Forelimb muscle (tissue), 1 donor: ENCODE measurements around the gene PCED1A. TPM values are rescaled to one million over a fixed set of nuclear protein-coding genes. Genes with fewer than 3 reads are reported as not detected.
"Not testable (repeated sequence)": the region's sequence is repeated elsewhere in the genome, so short reads cannot be mapped to it uniquely, and the experiment has no call there.

ENCODE experiments used
- DNase-seq: peaks from one replicate; pipeline ENCODE4 v3.0.0-alpha.2; 2013; ENCODE audit warnings: low read depth
- polyA plus RNA-seq: library from polyadenylated mRNA; unstranded; fragments of 120-200 nt; gene quantifications from one replicate; pipeline ENCODE4 v1.2.1, GENCODE V29; 2013; ENCODE audit not compliant: insufficient read length

Gene PCED1A
- polyA plus RNA-seq, 1 donor: 26.2 TPM

DNA sequence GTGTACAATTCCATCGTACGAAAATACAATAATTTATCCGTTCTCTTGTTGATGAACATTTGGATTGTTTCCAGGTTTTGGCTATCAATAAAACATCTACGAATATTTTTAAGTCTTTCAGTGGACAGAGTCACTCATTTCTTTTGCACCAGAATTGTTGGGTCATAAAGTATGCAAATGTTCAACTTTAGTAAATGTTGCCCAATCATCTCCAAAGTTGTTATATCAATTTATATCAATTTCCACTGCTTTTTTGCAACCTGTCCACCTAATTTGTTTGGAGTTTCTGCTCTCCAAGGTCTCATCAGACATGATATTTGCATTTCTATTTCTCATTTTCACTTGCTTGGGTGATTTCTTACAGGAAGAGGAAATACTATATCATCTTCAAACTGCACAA is 13.8 kb downstream of the PCED1A start:
- DNase-seq: no peak

- DNase-seq: no peak
These were observed 14.7 kb downstream of the PCED1A start for GRCh38 chr20:2825761-2826160.

DNA sequence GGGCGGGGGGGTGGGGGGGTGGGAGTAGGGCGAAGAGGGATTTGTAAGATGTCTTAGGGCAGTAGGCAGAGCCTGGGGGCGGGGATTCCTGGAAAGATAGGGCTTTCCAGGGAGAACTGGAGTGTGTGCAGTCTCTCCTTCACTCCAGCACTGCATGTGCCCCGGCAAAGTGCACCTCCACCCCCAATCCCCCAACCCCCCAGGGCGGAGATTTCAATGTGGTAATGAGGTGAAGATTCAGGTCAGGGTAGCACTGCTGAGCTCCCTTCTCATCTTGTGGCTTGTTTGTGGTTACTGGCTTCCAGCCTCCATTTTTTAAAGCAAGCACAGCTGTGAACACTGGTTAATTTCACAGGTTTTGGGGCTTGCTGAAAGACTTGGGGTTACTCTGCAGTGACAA is 18.4 kb downstream of the PCED1A start:
- DNase-seq: no peak

DNA sequence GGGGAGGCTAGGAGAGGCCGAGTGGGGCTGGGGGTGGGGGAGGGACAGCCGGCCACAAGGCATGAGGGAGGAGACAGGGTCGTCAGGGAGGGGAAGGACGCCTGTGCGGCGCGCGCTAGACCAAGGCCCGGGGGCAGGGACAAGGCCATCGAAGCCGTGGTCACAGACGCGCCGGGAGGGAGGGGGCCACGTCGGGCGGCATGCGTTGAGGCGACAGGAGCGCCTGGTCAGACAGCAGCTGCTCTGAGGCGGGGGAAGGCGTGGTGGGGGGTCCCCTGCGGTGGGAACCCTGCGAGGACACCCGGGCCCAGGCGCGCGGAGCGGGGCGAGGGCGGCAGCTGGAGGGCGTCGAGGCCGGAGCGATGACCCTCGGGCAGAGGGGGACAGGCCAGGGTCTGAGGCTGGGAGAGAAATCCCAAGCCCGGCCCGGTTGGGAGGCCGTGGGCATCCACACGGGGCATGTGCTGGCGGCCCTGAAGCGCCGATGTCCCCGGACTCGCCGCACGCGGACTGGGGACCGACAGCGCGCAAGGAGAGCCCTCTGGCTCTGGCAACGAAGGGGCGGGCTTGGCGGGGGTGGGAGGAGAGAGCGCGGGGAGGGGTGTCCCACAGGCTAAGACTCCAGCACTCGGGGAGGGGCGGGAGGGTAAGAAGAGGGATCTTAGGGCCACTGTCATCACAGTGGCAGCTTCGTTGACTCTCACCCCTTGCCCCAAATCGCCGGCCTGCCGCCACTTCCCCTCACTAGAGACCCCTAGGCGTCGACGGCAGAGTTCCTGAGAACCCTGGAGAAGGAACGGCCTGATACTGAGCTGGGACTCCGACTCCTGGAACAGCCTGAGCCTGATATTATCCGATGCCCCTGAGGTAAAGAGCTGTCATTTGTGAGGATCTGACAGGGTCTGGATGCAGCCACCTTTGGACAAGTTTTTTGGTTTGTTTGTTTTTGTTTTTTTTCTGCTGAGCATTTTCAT is 19.3 kb downstream of the PCED1A start:
- no peak for DNase-seq

- DNase-seq: no peak
These were observed 20.2 kb downstream of the PCED1A start for GRCh38 chr20:2820084-2820895.

DNA sequence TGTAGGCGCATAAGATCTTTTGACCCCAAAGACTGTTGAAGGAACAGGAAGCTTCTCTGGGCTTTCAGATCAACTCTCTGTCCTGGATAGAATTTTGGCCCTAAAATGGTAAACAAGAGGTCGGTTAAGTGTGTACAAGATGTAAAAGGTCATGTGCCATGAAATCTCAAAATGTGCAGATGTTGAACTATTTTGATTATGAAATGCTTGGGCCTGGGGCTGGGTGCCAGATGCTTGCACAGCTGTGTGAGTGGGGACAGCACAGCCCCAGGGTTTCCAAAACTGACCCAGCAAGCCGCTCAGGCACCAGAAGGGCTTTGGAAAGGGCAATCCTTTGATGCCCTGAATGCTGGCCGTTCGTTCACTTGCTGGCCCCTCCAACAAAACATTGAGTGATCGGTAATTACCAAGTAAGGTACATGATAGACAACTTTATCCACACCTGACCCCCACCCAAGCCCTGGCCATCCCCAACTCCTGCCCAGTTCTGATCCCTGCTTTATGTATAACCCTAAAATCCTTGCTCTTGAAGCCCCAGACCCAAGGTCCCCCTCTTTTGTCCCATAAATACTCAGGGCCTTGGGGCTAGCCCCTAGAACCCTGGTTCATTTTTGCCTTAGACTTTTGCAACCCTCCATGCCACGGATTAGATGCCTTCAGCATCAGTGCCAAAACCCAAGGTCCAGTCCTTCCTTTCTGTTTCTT is 22.4 kb downstream of the PCED1A start:
- DNase-seq: no peak

DNA sequence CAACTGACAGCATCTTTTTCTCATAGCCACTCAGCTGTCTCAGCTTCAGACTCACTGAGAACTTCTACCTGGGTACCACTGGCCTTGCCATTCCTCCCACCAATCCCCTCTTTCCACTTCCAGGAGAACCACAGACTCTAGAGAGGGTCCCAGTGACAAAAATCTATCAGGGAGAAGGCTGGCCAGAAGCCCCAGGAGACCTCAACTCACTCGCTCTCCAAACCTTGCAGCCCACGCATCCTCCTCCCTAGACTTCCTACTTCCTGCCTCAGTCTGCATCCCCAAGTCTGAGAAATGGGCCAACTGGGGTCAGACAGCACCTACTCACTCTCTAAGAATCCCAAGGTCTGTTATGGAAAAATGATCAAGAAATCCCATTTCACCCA is 23.1 kb downstream of the PCED1A start:
- no peak for DNase-seq

DNA sequence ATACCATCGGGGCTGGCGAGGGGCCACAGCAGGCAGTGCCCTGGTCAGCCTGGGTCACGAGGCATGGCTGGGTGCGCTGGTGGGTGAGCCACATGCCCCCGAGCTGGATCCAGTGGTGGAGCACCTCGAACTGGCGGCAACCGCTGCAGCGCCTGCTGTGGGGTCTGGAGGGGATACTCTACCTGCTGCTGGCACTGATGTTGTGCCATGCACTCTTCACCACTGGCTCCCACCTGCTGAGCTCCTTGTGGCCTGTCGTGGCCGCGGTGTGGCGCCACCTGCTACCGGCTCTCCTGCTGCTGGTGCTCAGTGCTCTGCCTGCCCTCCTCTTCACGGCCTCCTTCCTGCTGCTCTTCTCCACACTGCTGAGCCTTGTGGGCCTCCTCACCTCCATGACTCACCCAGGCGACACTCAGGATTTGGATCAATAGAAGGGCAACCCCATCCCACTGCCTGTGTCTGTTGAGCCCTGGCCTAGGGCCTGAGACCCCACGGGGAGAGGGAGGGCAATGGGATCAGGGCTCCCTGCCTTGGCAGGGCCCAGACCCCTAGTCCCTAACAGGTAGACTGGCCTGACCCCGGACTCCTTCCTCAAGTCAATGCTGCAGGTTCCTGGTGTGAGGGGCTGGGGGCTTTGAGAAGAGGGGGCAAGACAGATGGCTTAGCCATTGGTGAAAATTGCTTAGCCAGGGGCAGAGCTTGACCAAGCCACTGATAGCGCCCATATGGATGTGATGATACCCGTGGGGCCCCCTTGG is 23.7 kb downstream of the PCED1A start:
- no peak for DNase-seq

- no peak for DNase-seq
These were observed 24.3 kb downstream of the PCED1A start, which contains the start of gene TMEM239 for GRCh38 chr20:2816030-2816582. Gene TMEM239 (plus strand): TSS chr20:2816364. CDS start chr20:2816555, 191 bp downstream.

DNA sequence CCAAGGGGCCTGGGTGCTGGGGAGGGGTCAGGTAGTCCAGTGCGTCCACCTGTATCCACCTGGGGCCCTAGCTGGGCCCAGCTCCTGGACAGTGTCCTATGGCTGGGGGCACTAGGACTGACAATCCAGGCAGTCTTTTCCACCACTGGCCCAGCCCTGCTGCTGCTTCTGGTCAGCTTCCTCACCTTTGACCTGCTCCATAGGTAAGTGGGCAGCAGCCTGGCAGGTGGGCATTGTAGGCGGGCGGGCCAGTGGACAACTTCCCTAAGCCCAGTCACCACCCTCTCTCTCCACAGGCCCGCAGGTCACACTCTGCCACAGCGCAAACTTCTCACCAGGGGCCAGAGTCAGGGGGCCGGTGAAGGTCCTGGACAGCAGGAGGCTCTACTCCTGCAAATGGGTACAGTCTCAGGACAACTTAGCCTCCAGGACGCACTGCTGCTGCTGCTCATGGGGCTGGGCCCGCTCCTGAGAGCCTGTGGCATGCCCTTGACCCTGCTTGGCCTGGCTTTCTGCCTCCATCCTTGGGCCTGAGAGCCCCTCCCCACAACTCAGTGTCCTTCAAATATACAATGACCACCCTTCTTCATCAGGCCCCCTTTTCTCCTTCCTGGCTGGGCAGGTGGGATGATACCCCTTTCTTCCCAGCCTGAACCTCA is 25.1 kb downstream of the PCED1A start:
- DNase-seq: no peak

- DNase-seq: no peak
These were observed 25.8 kb downstream of the PCED1A start, which contains the start of gene C20orf141 for GRCh38 chr20:2814587-2815051. Gene C20orf141 (plus strand): TSS chr20:2814987. CDS start chr20:2815185, 198 bp downstream.

GRCh38 chr20:2814076-2814475 is 26.4 kb downstream of the PCED1A start:
- no peak for DNase-seq

DNA sequence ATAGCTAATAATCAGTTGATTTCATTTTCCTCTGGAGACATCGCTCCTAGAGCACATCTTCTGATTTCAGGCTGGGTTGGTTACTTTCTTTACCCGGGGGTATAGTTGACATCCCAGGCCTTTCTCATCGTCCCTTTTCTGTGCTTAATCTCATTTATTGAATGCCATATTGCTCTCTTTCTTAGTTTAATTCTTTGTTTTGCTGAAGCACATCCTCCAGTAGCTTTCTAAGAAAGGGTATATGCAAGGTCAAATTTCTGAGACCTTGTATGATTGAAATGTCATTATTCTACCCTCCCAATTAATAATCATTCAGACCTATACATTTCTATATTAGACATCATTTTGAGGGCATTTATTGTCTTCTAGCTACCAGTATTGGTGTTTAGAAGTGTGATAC is 28.3 kb downstream of the PCED1A start:
- DNase-seq: no peak

DNA sequence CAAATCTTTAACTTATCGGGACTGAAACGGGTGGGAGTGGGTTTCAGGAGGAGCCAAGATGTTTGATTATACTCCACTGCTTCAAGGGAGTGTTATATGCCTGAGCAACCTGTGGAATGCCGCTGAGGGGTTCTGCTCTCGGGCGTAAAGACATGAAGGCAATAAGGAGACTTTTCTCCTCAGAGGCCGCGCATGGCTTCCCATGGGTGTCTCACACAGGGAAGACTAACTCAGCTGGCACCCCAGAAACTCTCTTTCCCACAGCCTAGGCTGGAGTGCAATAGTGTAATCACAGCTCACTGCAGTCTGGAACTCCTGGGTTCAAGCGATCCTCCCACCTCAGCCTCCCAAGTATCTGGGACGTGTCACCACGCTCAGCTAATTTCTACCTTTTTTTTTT is 30.8 kb downstream of the PCED1A start:
- no peak for DNase-seq

DNA sequence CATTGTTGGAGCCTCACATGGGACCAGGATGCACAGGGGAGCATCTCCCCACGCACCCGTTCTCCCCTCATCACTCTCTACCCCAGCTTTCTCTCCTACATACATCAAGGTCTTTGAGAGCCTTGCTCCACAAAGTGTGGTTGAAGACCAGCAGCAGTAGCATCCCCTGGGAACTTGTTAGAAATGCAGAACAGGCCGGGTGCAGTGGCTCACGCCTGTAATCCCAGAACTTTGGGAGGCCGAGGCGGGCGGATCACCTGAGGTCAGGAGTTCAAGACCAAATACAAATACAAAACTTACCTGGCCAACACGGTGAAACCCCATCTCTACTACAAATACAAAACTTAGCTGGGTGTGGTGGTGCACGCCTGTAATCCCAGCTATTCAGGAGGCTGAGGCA is 32.5 kb downstream of the PCED1A start:
- not testable (repeated sequence) for DNase-seq

DNA sequence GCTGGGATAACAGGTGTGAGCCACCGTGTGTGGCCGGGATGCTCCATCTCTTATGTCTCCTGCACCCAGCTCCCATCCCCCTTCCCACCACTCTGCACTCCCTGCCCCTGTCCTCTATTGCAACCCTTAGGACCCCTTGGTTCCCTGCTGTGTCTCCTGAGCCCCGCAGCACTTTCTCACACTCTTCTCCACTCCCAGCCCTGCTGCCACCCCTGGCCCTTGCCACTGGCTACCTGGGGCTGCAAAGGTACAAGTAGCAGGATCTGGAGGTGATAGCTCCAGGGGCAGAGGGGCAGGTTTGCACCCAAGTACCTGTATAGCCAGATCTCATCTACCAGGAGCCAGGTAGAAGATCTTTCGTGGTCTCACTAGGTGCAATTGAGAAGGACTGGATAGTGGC is 33.4 kb downstream of the PCED1A start:
- DNase-seq: no peak

GRCh38 chr20:2806351-2806701 is 34.1 kb downstream of the PCED1A start:
- no peak for DNase-seq

DNA sequence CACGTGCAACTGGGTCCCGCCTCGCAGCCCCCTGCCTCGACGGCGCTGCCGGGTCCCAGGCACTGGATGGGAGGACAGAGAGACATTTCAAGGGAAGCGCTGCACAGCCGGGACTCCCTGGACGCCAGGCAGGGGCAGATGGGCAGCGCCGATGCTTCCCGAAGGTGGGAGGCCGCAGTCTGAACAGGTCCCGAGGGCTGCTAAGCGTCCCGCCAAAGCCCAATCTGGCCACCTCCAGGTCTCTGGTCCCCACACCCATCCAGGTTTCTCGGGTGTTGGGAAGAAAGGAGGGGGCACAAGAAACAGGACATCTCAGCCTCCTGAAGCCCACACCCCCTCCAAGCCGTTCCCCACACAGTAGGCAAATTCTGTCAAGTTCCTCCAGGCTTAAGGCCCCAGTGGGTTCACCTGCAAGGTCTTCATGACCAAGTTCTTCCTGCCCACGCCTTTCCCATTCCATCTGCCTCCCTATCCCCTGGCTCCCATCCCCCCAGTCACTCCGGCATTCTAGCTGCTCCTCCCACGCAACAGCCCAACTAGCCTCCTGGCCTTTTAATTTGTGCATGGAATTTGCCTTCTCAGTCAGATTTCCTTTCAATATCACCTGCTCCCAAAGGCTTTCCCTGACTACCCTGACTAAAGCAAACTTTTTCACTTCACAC is 34.6 kb downstream of the PCED1A start:
- no peak for DNase-seq

DNA sequence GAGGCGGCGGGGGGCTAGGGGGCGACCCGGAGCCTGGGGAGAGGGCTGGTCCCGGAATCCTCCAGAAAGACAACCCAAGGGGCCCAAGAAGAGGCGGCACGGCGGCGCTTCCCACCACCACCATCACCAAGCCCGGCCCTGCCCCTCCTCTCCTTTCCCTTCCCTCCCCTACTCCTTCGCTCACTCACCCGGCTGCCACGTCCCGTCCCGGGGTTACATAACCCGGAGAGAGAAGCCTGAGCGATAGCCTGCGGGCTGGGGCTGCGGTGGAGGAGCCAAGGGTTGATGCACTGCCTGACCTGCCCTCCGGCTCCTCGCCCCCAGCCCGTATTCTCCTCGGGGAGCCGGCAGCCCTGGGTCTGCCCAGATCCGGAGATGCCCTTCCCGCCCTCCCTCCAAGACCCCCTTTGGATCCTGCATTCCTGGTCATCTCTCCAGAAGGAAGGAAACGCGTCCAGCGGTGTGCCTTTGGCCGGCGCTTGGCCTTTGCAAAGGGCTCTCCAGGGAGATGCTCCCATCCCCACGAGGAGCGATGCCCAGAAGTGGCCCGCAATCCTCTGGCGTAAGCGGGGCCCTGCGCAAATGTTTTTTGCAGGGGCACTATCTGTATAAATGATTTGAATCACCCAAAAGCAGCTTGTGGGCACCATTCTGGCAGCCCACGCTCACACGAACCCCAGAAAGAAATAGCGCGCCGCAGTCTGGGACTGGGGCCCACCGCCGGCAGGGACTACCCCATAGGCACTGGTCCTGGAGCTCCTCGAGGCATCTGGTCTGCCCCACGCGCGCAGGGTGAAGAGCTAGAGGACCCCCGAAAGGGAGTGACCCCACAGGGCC is 35.4 kb downstream of the PCED1A start:
- no peak for DNase-seq
